Right lobe of liver (tissue), 6 donors: Measurements from ENCODE around the gene SCNN1B. TPM values are rescaled to one million over a fixed set of nuclear protein-coding genes. Genes with fewer than 3 reads are reported as not detected.

ENCODE experiments used
- ATAC-seq, 4 donors: fragments of 200-7000 bp; cut with Tn5 transposase; one replicate each; pipeline ENCODE4 v1.9.1; 2020; ENCODE audit warnings: mild to moderate bottlenecking in 4 of 4, moderate library complexity in 4 of 4
- DNase-seq, 3 donors: peaks; one replicate each; pipeline ENCODE4 v3.0.0-alpha.2; 2020
- H3K27ac ChIP-seq, 3 donors: fragments of 200-600 bp; one replicate each; pipeline ENCODE4 v1.8.0; 2022
- H3K27me3 ChIP-seq, 2 donors: fragments of 200-600 bp; one replicate each; pipeline ENCODE4 v1.8.0; 2022
- H3K36me3 ChIP-seq, 4 donors: fragments of 200-600 bp; sonication (generic) in 1 of 4; one replicate each; pipeline versions ENCODE4 v1.5.1 to v1.8.0; 2017 to 2022; ENCODE audit warnings: control low read depth in 1 of 4
- H3K4me1 ChIP-seq, 4 donors: fragments of 200-600 bp; sonication (generic) in 1 of 4; one replicate each; pipeline versions ENCODE4 v1.5.1 to v1.8.0; 2017 to 2022; ENCODE audit warnings: control low read depth in 1 of 4
- H3K4me3 ChIP-seq, 3 donors: fragments of 200-600 bp; one replicate each; pipeline ENCODE4 v1.8.0; 2022
- H3K9me3 ChIP-seq, 4 donors: fragments of 200-600 bp; sonication (generic) in 1 of 4; one replicate each; pipeline versions ENCODE4 v1.5.1 to v1.8.0; 2017 to 2022; ENCODE audit warnings: control low read depth in 1 of 4
- POLR2A ChIP-seq: fragments of 450-650 bp; IDR thresholded peaks from one replicate; pipeline ENCODE4 v1.6.1; 2017; ENCODE audit warnings: antibody characterized with exemption, mild to moderate bottlenecking
- WGBS: methylation state at CpG from one replicate; pipeline ENCODE4 v1.1.6; 2018; ENCODE audit warnings: low coverage, low lambda C conversion rate; ENCODE audit not compliant: insufficient coverage; ENCODE audit errors: missing lambda C conversion rate; 5-methylcytosine and 5-hydroxymethylcytosine counted together
- intact Hi-C, 2 donors: fragments of 100-400 bp; cut with DNase I; formaldehyde crosslinking; loops; one replicate each; pipeline versions ENCODE4 v1.11.2 to v1.14.1; 2022
- total RNA-seq, 6 experiments: library from RNA; depleted of rRNA in 2 of 6; stranded (reverse); fragments of >200 nt in 2 of 6; fragmentation: NEBNext Ultra II Directional in 3 of 6; extraction: Animal tissue kit (Norgen Biotek cat#: 25700) in 3 of 6; gene quantifications; one replicate each; pipeline versions ENCODE4 v1.1.0 to v1.2.4, GENCODE V29; 2016 to 2023
- TF ChIP-seq, protein P1 (sequence below), 4 donors: fragments of 200-600 bp in 3 of 4; fragments of 450-650 bp in 1 of 4; IDR thresholded peaks; one replicate each; pipeline versions ENCODE4 v1.5.1 to v1.8.0; 2016 to 2022; ENCODE audit warnings: antibody characterized with exemption in 4 of 4, mild to moderate bottlenecking in 2 of 4
- donor health status: DM: no; HTN: yes; CAD: no.
- donor health status: DM: no; HTN: no; CAD: no.
- donor health status: DM: no; HTN: no; CAD: no.
- donor health status: DM: no; HTN: yes; CAD: no.
- donor health status: DM: no; HTN: yes; CAD: no.

SCNN1B gene
- total RNA-seq, 6 experiments from 2014 or later, result 0.12 to 0.13 TPM; not detected in 4

DNA sequence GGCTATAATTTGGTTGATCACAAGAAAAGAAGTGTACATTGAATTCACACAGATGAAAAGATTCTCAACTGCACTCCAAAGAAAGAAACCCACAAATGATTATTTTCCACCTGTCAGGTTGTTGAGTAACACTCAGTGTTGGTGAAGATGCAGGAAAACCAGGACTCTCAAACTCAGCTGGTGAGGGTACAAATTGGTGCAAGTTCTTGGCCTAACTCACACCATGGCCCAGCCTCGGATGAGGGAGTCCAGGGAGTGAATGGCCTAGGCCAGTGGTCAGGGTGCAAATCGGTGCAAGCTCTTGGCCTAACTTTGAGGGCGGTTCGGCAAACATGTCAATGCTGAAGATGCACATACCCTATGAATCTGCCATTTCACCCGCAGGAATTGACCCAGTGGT is 8.6 kb downstream of the SCNN1B start:
- Histone ChIP-seq H3K4me1 (no peaks in the 10 kb centered on the region), H3K9me3 (no peaks in the 10 kb centered on the region), H3K27ac (no peak overlapping the region), H3K4me3 (no peak overlapping the region), H3K27me3 (no peaks in the 10 kb centered on the region), H3K36me3 (no peaks in the 10 kb centered on the region)
- TF ChIP-seq POLR2A, result no peak
- 71% methylated on average over 3 of the region's 5 CpGs for WGBS
- DNase-seq (no peak), ATAC-seq (no peak)
- intact Hi-C loops, result no loop called here

- 91% methylated on average over 2 of the region's 2 CpGs for WGBS
- H3K27ac ChIP-seq, result no peak overlapping the region
- no peaks in the 10 kb centered on the region for H3K27me3 ChIP-seq
- no peaks in the 10 kb centered on the region for H3K36me3 ChIP-seq
- no peaks in the 10 kb centered on the region for H3K4me1 ChIP-seq
- TF ChIP-seq, protein P1, sequence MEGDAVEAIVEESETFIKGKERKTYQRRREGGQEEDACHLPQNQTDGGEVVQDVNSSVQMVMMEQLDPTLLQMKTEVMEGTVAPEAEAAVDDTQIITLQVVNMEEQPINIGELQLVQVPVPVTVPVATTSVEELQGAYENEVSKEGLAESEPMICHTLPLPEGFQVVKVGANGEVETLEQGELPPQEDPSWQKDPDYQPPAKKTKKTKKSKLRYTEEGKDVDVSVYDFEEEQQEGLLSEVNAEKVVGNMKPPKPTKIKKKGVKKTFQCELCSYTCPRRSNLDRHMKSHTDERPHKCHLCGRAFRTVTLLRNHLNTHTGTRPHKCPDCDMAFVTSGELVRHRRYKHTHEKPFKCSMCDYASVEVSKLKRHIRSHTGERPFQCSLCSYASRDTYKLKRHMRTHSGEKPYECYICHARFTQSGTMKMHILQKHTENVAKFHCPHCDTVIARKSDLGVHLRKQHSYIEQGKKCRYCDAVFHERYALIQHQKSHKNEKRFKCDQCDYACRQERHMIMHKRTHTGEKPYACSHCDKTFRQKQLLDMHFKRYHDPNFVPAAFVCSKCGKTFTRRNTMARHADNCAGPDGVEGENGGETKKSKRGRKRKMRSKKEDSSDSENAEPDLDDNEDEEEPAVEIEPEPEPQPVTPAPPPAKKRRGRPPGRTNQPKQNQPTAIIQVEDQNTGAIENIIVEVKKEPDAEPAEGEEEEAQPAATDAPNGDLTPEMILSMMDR (IDR thresholded peaks at IDR 0.05), result no peak
- no peak for TF ChIP-seq POLR2A
- no peak for ATAC-seq
- no peak for DNase-seq
- no peaks in the 10 kb centered on the region for H3K9me3 ChIP-seq
- intact Hi-C loops, result no loop called here
- no peak overlapping the region for H3K4me3 ChIP-seq
These were observed 14.1 kb downstream of the SCNN1B start for GRCh38 chr16:23316232-23316631.

DNA sequence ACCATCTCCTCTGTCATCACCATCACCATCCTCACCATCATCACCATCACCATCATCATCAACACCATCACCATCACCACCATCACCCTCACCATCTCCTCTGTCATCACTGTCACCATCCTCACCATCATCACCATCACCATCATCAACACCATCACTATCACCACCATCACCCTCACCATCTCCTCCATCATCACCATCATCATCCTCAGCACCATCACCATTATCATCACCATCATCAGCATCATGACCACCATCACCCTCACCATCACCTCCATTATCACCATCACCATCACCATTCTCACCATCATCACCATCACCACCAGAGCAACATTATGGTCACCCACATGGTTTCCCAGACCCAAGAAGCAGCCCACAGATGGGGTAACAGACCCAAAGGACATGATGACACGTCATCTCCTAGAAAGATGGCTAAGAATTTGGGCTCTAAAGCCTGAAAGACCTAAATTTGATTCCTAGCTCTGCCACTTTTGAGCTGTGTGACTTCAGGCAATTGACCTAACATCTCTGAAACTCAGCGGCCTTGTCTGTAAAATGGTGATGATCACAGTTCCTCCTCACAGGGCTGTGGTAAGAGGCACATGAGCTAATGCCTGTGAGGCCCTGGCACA is 14.6 kb downstream of the SCNN1B start:
- no peaks in the 10 kb centered on the region for H3K27me3 ChIP-seq
- WGBS, result 48% methylated on average over 2 of the region's 2 CpGs
- no peaks in the 10 kb centered on the region for H3K4me1 ChIP-seq
- ATAC-seq (no peak), DNase-seq (no peak)
- H3K27ac ChIP-seq, result no peak overlapping the region
- no peak overlapping the region for H3K4me3 ChIP-seq
- intact Hi-C loops, result no loop called here
- H3K9me3 ChIP-seq, result no peaks in the 10 kb centered on the region
- H3K36me3 ChIP-seq, result no peaks in the 10 kb centered on the region
- TF ChIP-seq POLR2A, result no peak
- TF ChIP-seq, protein P1 (IDR thresholded peaks at IDR 0.05), result no peak

- no peak for TF ChIP-seq POLR2A
- TF ChIP-seq, protein P1 (IDR thresholded peaks at IDR 0.05), result no peak
- no peaks in the 10 kb centered on the region for H3K9me3 ChIP-seq
- no peaks in the 10 kb centered on the region for H3K36me3 ChIP-seq
- H3K4me3 ChIP-seq, result no peak overlapping the region
- H3K4me1 ChIP-seq, result no peaks in the 10 kb centered on the region
- DNase-seq, result no peak
- 36% methylated on average over 6 of the region's 8 CpGs for WGBS
- H3K27ac ChIP-seq, result no peak overlapping the region
- intact Hi-C loops, result no loop called here
- no peak for ATAC-seq
- no peaks in the 10 kb centered on the region for H3K27me3 ChIP-seq
These were observed 15.2 kb downstream of the SCNN1B start for GRCh38 chr16:23317266-23317661.

GRCh38 chr16:23317751-23318150 is 15.6 kb downstream of the SCNN1B start:
- H3K4me1 ChIP-seq, result no peaks in the 10 kb centered on the region
- 40% methylated on average over 1 of the region's 2 CpGs for WGBS
- intact Hi-C loops, result no loop called here
- H3K27me3 ChIP-seq, result no peaks in the 10 kb centered on the region
- H3K9me3 ChIP-seq, result no peaks in the 10 kb centered on the region
- no peak overlapping the region for H3K4me3 ChIP-seq
- DNase-seq (no peak), ATAC-seq (no peak)
- H3K27ac ChIP-seq, result no peak overlapping the region
- no peak for TF ChIP-seq POLR2A
- TF ChIP-seq, protein P1 (IDR thresholded peaks at IDR 0.05), result no peak
- no peaks in the 10 kb centered on the region for H3K36me3 ChIP-seq
